Neural cell (in vitro differentiated cells): Measurements from ENCODE around the gene COL23A1. TPM values are rescaled to one million over a fixed set of nuclear protein-coding genes. Genes with fewer than 3 reads are reported as not detected.

Source experiments
- H2AFZ ChIP-seq: fragments of 200-600, 300-800 bp; sonication (generic), shearing (Covaris generic); 2 replicates; pipeline ENCODE4 v1.6.0; 2014; ENCODE audit warnings: low read depth, mild to moderate bottlenecking, antibody characterized with exemption, low read length, moderate library complexity
- H3F3A ChIP-seq: fragments of 200-600 bp; shearing (Covaris generic); 2 replicates; pipeline ENCODE4 v1.6.1; 2016; ENCODE audit warnings: mild to moderate bottlenecking, moderate library complexity, mixed read lengths, antibody characterized with exemption, low read length; ENCODE audit not compliant: insufficient read depth, poor library complexity, severe bottlenecking
- H3K27ac ChIP-seq: fragments of 200-600, 300-800 bp; sonication (generic), shearing (Covaris generic); 2 replicates; pipeline ENCODE4 v1.5.1; 2014; ENCODE audit warnings: mild to moderate bottlenecking, low read length, moderate library complexity
- H3K27me3 ChIP-seq: fragments of 300-800, 200-600 bp; sonication (generic), shearing (Covaris generic); 2 replicates; pipeline ENCODE4 v1.6.0; 2014; ENCODE audit warnings: mild to moderate bottlenecking, low read depth, low read length, moderate library complexity; ENCODE audit not compliant: insufficient read depth
- H3K36me3 ChIP-seq: fragments of 300-800, 200-600 bp; sonication (generic), shearing (Covaris generic); 2 replicates; pipeline ENCODE4 v1.5.1; 2014; ENCODE audit warnings: mild to moderate bottlenecking, antibody characterized with exemption, low read length, moderate library complexity; ENCODE audit not compliant: insufficient read depth
- H3K4me2 ChIP-seq: fragments of 300-800, 200-600 bp; sonication (generic), shearing (Covaris generic); 2 replicates; pipeline ENCODE4 v1.6.0; 2014; ENCODE audit warnings: mild to moderate bottlenecking, low read length
- H3K4me3 ChIP-seq: fragments of 300-800, 200-600 bp; sonication (generic), shearing (Covaris generic); 2 replicates; pipeline ENCODE4 v1.5.1; 2014; ENCODE audit warnings: mild to moderate bottlenecking, low read length, moderate library complexity
- H3K79me2 ChIP-seq: fragments of 200-600 bp; shearing (Covaris generic); replicated peaks from 2 replicates; pipeline ENCODE4 v1.6.0; 2014; ENCODE audit warnings: mild to moderate bottlenecking, low read length, moderate library complexity; ENCODE audit not compliant: insufficient read depth
- H3K9ac ChIP-seq: fragments of 300-800, 200-600 bp; sonication (generic), shearing (Covaris generic); 2 replicates; pipeline ENCODE4 v1.6.1; 2016; ENCODE audit warnings: mild to moderate bottlenecking, low read length, mixed read lengths
- H3K9me2 ChIP-seq: fragments of 200-600 bp; shearing (Covaris generic); 2 replicates; pipeline ENCODE4 v1.6.1; 2016; ENCODE audit warnings: mild to moderate bottlenecking, low read length, mixed read lengths; ENCODE audit not compliant: insufficient read depth
- H3K9me3 ChIP-seq: fragments of 200-600, 300-800 bp; sonication (generic), shearing (Covaris generic); 2 replicates; pipeline ENCODE4 v1.6.1; 2016; ENCODE audit warnings: mild to moderate bottlenecking, mixed run types, low read length, moderate library complexity, mixed read lengths
- H4K20me1 ChIP-seq: fragments of 200-600 bp; shearing (Covaris generic); 2 replicates; pipeline ENCODE4 v1.6.1; 2016; ENCODE audit warnings: mild to moderate bottlenecking, mixed run types; ENCODE audit not compliant: insufficient read depth
- EP300 ChIP-seq: fragments of 450-650 bp; conservative IDR thresholded peaks from 2 replicates; pipeline ENCODE4 v1.6.1; 2014; ENCODE audit warnings: antibody characterized with exemption, mild to moderate bottlenecking, moderate library complexity; ENCODE audit not compliant: poor library complexity, severe bottlenecking
- EZH2 ChIP-seq: fragments of 200-600, 300-800 bp; shearing (Covaris generic), sonication (generic); IDR thresholded peaks from 2 replicates; pipeline ENCODE4 v1.6.1; 2014; ENCODE audit warnings: antibody characterized with exemption, low read length, borderline replicate concordance, mild to moderate bottlenecking; ENCODE audit not compliant: insufficient read depth, poor library complexity, severe bottlenecking
- MXI1 ChIP-seq: fragments of 450-650 bp; conservative IDR thresholded peaks from 2 replicates; pipeline ENCODE4 v1.6.1; 2014; ENCODE audit warnings: antibody characterized with exemption, mild to moderate bottlenecking; ENCODE audit not compliant: poor library complexity, severe bottlenecking
- POLR2AphosphoS5 ChIP-seq: IDR thresholded peaks from 2 replicates; pipeline ENCODE4 v1.6.1; 2012
- RAD21 ChIP-seq: fragments of 450-650 bp; conservative IDR thresholded peaks from 2 replicates; pipeline ENCODE4 v1.6.1; 2014; ENCODE audit warnings: antibody characterized with exemption, mild to moderate bottlenecking, moderate library complexity
- SMC3 ChIP-seq: fragments of 450-650 bp; conservative IDR thresholded peaks from 2 replicates; pipeline ENCODE4 v1.6.1; 2014; ENCODE audit warnings: antibody characterized with exemption, mild to moderate bottlenecking, moderate library complexity; ENCODE audit not compliant: poor library complexity
- TAF1 ChIP-seq: IDR thresholded peaks from 2 replicates; pipeline ENCODE4 v1.6.1; 2012; ENCODE audit warnings: low read depth
- polyA plus RNA-seq: library from polyadenylated mRNA; depleted of rRNA; stranded (reverse); fragments of >200 nt; gene quantifications from 2 replicates; pipeline ENCODE4 v1.2.3, GENCODE V29; 2014
- TF ChIP-seq, protein P1 (sequence below): IDR thresholded peaks from 2 replicates; pipeline ENCODE4 v1.6.1; 2012; ENCODE audit warnings: borderline replicate concordance
- TF ChIP-seq, protein P2 (sequence below): fragments of 450-650 bp; IDR thresholded peaks from 2 replicates; pipeline ENCODE4 v1.5.1; 2014; ENCODE audit warnings: antibody characterized with exemption, mild to moderate bottlenecking, moderate library complexity; ENCODE audit not compliant: poor library complexity, severe bottlenecking

COL23A1 gene
- polyA plus RNA-seq, 1 donor from 2014 or later: not detected

DNA sequence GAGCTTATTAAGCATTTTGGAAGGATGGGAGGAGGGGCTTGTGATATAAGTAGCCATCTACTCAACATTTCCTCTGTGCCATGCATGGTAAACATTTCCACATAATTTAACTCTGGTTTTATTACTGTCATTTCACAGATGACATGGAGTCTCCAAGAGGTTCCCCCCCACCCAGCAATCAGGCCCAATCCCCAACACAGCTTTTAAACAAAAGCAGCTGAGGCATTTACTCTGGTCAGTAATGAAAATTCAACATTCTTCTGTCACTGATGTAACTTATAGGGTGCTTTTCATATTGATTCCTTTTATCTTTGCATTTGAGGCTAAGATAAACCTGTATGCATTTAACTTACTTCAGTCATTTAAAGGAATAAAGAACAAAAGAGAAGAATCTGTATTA is 128.1 kb downstream of the COL23A1 start:
- no peaks in the 10 kb centered on the region for H3K36me3 ChIP-seq
- TF ChIP-seq RAD21 (no peak), POLR2AphosphoS5 (no peak), TAF1 (no peak), EZH2 (no peak), MXI1 (no peak), SMC3 (no peak), EP300 (no peak)
- TF ChIP-seq, protein P1, sequence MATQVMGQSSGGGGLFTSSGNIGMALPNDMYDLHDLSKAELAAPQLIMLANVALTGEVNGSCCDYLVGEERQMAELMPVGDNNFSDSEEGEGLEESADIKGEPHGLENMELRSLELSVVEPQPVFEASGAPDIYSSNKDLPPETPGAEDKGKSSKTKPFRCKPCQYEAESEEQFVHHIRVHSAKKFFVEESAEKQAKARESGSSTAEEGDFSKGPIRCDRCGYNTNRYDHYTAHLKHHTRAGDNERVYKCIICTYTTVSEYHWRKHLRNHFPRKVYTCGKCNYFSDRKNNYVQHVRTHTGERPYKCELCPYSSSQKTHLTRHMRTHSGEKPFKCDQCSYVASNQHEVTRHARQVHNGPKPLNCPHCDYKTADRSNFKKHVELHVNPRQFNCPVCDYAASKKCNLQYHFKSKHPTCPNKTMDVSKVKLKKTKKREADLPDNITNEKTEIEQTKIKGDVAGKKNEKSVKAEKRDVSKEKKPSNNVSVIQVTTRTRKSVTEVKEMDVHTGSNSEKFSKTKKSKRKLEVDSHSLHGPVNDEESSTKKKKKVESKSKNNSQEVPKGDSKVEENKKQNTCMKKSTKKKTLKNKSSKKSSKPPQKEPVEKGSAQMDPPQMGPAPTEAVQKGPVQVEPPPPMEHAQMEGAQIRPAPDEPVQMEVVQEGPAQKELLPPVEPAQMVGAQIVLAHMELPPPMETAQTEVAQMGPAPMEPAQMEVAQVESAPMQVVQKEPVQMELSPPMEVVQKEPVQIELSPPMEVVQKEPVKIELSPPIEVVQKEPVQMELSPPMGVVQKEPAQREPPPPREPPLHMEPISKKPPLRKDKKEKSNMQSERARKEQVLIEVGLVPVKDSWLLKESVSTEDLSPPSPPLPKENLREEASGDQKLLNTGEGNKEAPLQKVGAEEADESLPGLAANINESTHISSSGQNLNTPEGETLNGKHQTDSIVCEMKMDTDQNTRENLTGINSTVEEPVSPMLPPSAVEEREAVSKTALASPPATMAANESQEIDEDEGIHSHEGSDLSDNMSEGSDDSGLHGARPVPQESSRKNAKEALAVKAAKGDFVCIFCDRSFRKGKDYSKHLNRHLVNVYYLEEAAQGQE: no peak
- TF ChIP-seq, protein P2, sequence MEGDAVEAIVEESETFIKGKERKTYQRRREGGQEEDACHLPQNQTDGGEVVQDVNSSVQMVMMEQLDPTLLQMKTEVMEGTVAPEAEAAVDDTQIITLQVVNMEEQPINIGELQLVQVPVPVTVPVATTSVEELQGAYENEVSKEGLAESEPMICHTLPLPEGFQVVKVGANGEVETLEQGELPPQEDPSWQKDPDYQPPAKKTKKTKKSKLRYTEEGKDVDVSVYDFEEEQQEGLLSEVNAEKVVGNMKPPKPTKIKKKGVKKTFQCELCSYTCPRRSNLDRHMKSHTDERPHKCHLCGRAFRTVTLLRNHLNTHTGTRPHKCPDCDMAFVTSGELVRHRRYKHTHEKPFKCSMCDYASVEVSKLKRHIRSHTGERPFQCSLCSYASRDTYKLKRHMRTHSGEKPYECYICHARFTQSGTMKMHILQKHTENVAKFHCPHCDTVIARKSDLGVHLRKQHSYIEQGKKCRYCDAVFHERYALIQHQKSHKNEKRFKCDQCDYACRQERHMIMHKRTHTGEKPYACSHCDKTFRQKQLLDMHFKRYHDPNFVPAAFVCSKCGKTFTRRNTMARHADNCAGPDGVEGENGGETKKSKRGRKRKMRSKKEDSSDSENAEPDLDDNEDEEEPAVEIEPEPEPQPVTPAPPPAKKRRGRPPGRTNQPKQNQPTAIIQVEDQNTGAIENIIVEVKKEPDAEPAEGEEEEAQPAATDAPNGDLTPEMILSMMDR: no peak
- no peak overlapping the region for H2AFZ ChIP-seq
- H3K9me3 ChIP-seq: no peaks in the 10 kb centered on the region
- H3K4me3 ChIP-seq: no peak overlapping the region
- H3K9ac ChIP-seq: no peak overlapping the region
- no peaks in the 10 kb centered on the region for H4K20me1 ChIP-seq
- H3K9me2 ChIP-seq: no peaks in the 10 kb centered on the region
- H3K4me2 ChIP-seq: no peak overlapping the region
- H3K79me2 ChIP-seq: no peaks in the 10 kb centered on the region
- no peaks in the 10 kb centered on the region for H3F3A ChIP-seq
- no peaks in the 10 kb centered on the region for H3K27me3 ChIP-seq
- no peak overlapping the region for H3K27ac ChIP-seq

DNA sequence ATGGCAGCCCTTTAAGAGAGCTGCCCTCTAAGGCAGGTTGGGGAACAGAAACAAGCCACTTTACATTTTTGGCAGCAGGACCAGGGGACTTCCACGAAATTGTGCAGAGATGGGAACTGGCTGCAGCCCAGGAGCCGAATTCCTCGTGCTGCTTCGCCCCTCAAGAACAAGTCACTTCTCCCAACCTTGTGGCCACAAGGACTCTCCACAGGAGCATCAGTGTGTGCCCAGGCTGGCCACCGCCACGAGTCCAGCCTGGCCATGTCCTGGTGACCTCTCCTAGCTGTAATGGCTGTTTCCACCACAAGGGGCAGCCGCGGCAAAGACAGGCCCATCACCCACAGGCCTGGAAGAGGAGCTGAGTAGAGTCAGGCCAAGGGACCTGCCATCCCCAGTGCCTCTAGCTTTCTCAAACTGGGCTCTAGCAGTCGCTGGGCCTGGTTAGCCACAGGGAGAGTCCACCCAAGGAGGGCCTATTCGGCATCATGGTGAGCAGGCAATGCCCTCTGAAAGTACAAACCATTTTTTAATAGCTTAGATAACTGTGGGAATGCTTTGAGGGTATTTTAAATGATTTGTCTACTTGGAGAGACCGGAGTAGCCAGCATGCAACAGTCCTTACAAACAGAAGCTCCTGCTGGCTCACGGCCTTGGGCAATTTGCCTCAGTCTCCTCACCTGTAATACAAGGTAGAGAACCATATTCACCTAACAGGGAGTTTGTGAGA is 129.0 kb downstream of the COL23A1 start:
- no peak overlapping the region for H3K4me2 ChIP-seq
- no peaks in the 10 kb centered on the region for H3K79me2 ChIP-seq
- H4K20me1 ChIP-seq: no peaks in the 10 kb centered on the region
- H3K9me2 ChIP-seq: no peaks in the 10 kb centered on the region
- H3K27me3 ChIP-seq: no peaks in the 10 kb centered on the region
- H2AFZ ChIP-seq: no peak overlapping the region
- H3K4me3 ChIP-seq: no peak overlapping the region
- no peaks in the 10 kb centered on the region for H3K36me3 ChIP-seq
- H3F3A ChIP-seq: no peaks in the 10 kb centered on the region
- H3K9ac ChIP-seq: no peak overlapping the region
- H3K27ac ChIP-seq: no peak overlapping the region
- TF ChIP-seq, protein P2: peak; percentile 42
- TF ChIP-seq SMC3: no peak
- no peaks in the 10 kb centered on the region for H3K9me3 ChIP-seq
